Stimulated activated CD8-positive, alpha-beta memory T cell treated with anti-CD3 and anti-CD28 coated beads, Interleukin-15, amount 100 ng/mL, for 48 hours (primary cell): ENCODE measurements around the gene TP53TG3.
"Not testable (repeated sequence)": the region's sequence is repeated elsewhere in the genome, so short reads cannot be mapped to it uniquely, and the experiment has no call there.

Experiments
- DNase-seq, 2 donors: peaks; one replicate each; pipeline ENCODE4 v3.0.0-alpha.2; 2020; ENCODE audit warnings: low read depth in 2 of 2

Gene TP53TG3

GRCh38 chr16:32676065-32676464, at the start of gene TP53TG3:
Gene TP53TG3 (minus strand): TSS chr16:32676165. CDS start chr16:32676097, 68 bp downstream.
- DNase-seq = not testable (repeated sequence)

- DNase-seq = not testable (repeated sequence)
These were observed 25.1 kb downstream of the TP53TG3 start for GRCh38 chr16:32650876-32651275.

- not testable (repeated sequence) for DNase-seq
These were observed 28.4 kb downstream of the TP53TG3 start for GRCh38 chr16:32647562-32647961.

- not testable (repeated sequence) for DNase-seq
These were observed 29.2 kb downstream of the TP53TG3 start for GRCh38 chr16:32646780-32647179.

DNA sequence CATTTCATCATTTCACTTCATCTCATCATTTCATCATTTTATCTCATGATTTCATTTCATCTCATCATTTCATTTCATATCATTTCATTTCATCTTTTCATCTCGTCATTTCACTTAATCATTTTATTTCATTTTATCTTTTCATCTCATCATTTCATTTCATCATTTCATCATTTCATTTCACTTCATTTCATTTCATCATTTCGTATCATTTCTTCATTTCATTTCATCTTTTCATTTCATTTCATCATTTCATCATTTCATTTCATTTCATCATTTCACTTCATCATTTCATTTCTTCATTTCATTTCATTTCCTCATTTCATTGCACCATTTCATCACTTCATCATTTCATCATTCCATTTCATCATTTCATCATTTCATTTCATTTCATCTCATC, 29.8 kb downstream of the TP53TG3 start:
- not testable (repeated sequence) for DNase-seq

- DNase-seq = not testable (repeated sequence)
These were observed 30.6 kb downstream of the TP53TG3 start for GRCh38 chr16:32645278-32645908.

DNA sequence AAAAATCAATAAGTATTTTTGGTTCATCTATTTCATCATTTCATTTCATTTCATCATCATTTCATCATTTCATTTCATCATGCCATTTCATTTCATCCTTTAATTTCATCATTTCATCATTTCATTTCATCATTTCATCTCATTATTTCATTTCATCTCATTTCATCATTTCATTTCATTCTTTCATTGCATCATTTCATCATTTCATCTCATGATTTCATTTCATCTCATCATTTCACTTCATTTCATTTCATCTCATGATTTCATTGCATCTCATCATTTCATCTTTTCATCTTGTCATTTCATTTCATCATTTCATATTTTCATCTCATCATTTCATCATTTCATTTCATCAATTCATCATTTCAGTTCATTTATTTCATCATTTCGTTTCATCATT, 31.2 kb downstream of the TP53TG3 start:
- DNase-seq = not testable (repeated sequence)

GRCh38 chr16:32637614-32638013, 38.4 kb downstream of the TP53TG3 start:
- not testable (repeated sequence) for DNase-seq

DNA sequence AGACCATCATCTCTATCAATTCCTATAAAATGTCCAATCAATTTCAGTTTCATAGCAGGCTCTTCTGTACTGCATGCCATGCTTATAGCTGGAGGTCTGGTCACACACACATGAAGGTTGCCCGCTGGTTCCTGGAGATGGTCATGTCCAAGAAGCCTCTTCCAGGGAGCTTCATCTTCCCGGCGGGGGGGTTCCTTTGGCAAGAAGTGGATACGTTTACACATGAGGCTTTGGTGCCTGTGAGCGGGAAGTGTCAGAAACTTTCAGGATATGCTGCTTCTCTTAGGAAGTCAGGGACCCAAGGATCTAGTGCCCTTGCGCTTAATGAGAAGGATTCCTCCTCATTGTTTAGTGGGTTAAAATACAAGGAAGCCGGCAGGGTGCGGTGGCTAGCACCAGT, 43.9 kb downstream of the TP53TG3 start:
- not testable (repeated sequence) for DNase-seq
